C1 segment of cervical spinal cord (tissue), 14 donors: ENCODE results near the gene RPAP3.

Experiments used
- DNase-seq, 14 donors: peaks; one replicate each; lab custom pipeline; 2025; lab: John Stamatoyannopoulos, UW

Gene RPAP3

GRCh38 chr12:47742253-47742825 is 36.5 kb upstream of the RPAP3 start:
- peak in 3 of 14 donors; percentile 19 to 36 (median 25) for DNase-seq

- peak in 13 of 14 donors; percentile 29 to 93 (median 82) for DNase-seq
Measured at GRCh38 chr12:47741340-47741703, 35.5 kb upstream of the RPAP3 start.

GRCh38 chr12:47740606-47741339 is 34.9 kb upstream of the RPAP3 start:
- peak in 2 of 14 donors; percentile 22 to 33 for DNase-seq

GRCh38 chr12:47739979-47740378 is 34.1 kb upstream of the RPAP3 start:
- no peak for DNase-seq

- no peak for DNase-seq
Measured at GRCh38 chr12:47739297-47739696, 33.5 kb upstream of the RPAP3 start.

GRCh38 chr12:47737936-47738594 is 32.2 kb upstream of the RPAP3 start:
- no peak for DNase-seq

GRCh38 chr12:47736877-47737676 is 31.2 kb upstream of the RPAP3 start:
- peak; percentile 11 to 92 (median 68) for DNase-seq

GRCh38 chr12:47736216-47736615 is 30.4 kb upstream of the RPAP3 start:
- DNase-seq: no peak

- no peak for DNase-seq
Measured at GRCh38 chr12:47735649-47736048, 29.8 kb upstream of the RPAP3 start.

GRCh38 chr12:47734725-47735480 is 29.1 kb upstream of the RPAP3 start:
- DNase-seq: peak in 8 of 14 donors; percentile 16 to 49 (median 38)

- no peak for DNase-seq
Measured at GRCh38 chr12:47733142-47733541, 27.3 kb upstream of the RPAP3 start.

- DNase-seq: no peak
Measured at GRCh38 chr12:47732504-47732903, 26.7 kb upstream of the RPAP3 start.

- no peak for DNase-seq
Measured at GRCh38 chr12:47731723-47732122, 25.9 kb upstream of the RPAP3 start.

GRCh38 chr12:47730341-47730744 is 24.5 kb upstream of the RPAP3 start:
- DNase-seq: no peak

- DNase-seq: no peak
Measured at GRCh38 chr12:47729233-47729632, 23.4 kb upstream of the RPAP3 start.

GRCh38 chr12:47725893-47726292 is 20.1 kb upstream of the RPAP3 start:
- no peak for DNase-seq

GRCh38 chr12:47725091-47725772 is 19.4 kb upstream of the RPAP3 start, which contains the start of gene ENDOU:
ENDOU (minus strand) TSS chr12:47725490; CDS start chr12:47725413, 77 bp downstream.
- DNase-seq: no peak

- peak in 5 of 14 donors; percentile 21 to 62 (median 44) for DNase-seq
Measured at GRCh38 chr12:47722941-47723631, 17.3 kb upstream of the RPAP3 start.

- DNase-seq: no peak
Measured at GRCh38 chr12:47722136-47722834, 16.5 kb upstream of the RPAP3 start.
